Bronchial epithelial cell (primary cell): ENCODE data around the gene SYNPR. TPM values are rescaled to one million over a fixed set of nuclear protein-coding genes. Genes with fewer than 3 reads are reported as not detected.

Experiments
- DNase-seq: peaks from one replicate; pipeline ENCODE4 v3.0.0-alpha.2; 2010; ENCODE audit warnings: low read depth
- FAIRE-seq: peaks from 2 replicates; lab custom pipeline; 2011; peaks lifted over from hg19 to GRCh38; lab: Jason Lieb, UNC
- H3K27me3 ChIP-seq: 2 replicates; pipeline ENCODE4 v1.5.1; 2011; ENCODE audit warnings: low read length; ENCODE audit not compliant: control insufficient read depth, insufficient read depth
- H3K36me3 ChIP-seq: 2 replicates; pipeline ENCODE4 v1.5.1; 2011; ENCODE audit warnings: low read length; ENCODE audit not compliant: control insufficient read depth, insufficient read depth
- H3K4me3 ChIP-seq: 2 replicates; pipeline ENCODE4 v1.5.1; 2011; ENCODE audit warnings: mild to moderate bottlenecking, low read depth, low read length, control low read depth
- CTCF ChIP-seq: IDR thresholded peaks from 2 replicates; pipeline ENCODE4 v1.5.1; 2011; ENCODE audit warnings: mild to moderate bottlenecking, moderate library complexity, low read length, control low read depth, inconsistent platforms; ENCODE audit not compliant: insufficient read depth, severe bottlenecking
- total RNA-seq: library from RNA; depleted of rRNA; stranded (reverse); fragments of >200 nt; gene quantifications from 2 replicates; pipeline ENCODE4 v1.2.1, GENCODE V29; 2014

The SYNPR gene
- total RNA-seq, 1 donor from 2014 or later = not detected

- H3K4me3 ChIP-seq = no peak overlapping the region
- FAIRE-seq (no peak), DNase-seq (no peak)
- no peaks in the 10 kb centered on the region for H3K27me3 ChIP-seq
- no peaks in the 10 kb centered on the region for H3K36me3 ChIP-seq
- TF ChIP-seq CTCF = no peak
These were observed 30.0 kb downstream of the SYNPR start for GRCh38 chr3:63308072-63308471.

GRCh38 chr3:63309768-63310167, 31.7 kb downstream of the SYNPR start:
- H3K27me3 ChIP-seq = no peaks in the 10 kb centered on the region
- FAIRE-seq = no peak

GRCh38 chr3:63323766-63324165, 45.7 kb downstream of the SYNPR start:
- no peak for FAIRE-seq
- no peak for TF ChIP-seq CTCF
- no peak for DNase-seq
- H3K27me3 ChIP-seq = no peaks in the 10 kb centered on the region
- no peak overlapping the region for H3K4me3 ChIP-seq
- no peaks in the 10 kb centered on the region for H3K36me3 ChIP-seq

More at GRCh38 chr3:63309768-63310167, 31.7 kb downstream of the SYNPR start:
- H3K4me3 ChIP-seq = no peak overlapping the region
- no peak for TF ChIP-seq CTCF
- no peaks in the 10 kb centered on the region for H3K36me3 ChIP-seq
- no peak for DNase-seq

- FAIRE-seq (no peak), DNase-seq (no peak)
- no peak for TF ChIP-seq CTCF
- H3K4me3 ChIP-seq = no peak overlapping the region
- no peaks in the 10 kb centered on the region for H3K36me3 ChIP-seq
- peaks cover 3% of the 10 kb centered on the region for H3K27me3 ChIP-seq
These were observed 46.5 kb downstream of the SYNPR start for GRCh38 chr3:63324621-63325020.

- FAIRE-seq (peak; percentile 23), DNase-seq (no peak)
- TF ChIP-seq CTCF = no peak
- Histone ChIP-seq H3K27me3 (peaks cover 7% of the 10 kb centered on the region), H3K36me3 (no peaks in the 10 kb centered on the region), H3K4me3 (no peak overlapping the region)
These were observed 47.3 kb downstream of the SYNPR start for GRCh38 chr3:63325386-63325785.

GRCh38 chr3:63328365-63328764, 50.3 kb downstream of the SYNPR start:
- no peak for FAIRE-seq

More at GRCh38 chr3:63328365-63328764, 50.3 kb downstream of the SYNPR start:
- Histone ChIP-seq H3K36me3 (no peaks in the 10 kb centered on the region), H3K27me3 (peaks cover 7% of the 10 kb centered on the region), H3K4me3 (no peak overlapping the region)
- DNase-seq = peak; percentile 52
- no peak for TF ChIP-seq CTCF
